ENCODE data around the gene CFAP77. TPM values are rescaled to one million over a fixed set of nuclear protein-coding genes. Genes with fewer than 3 reads are reported as not detected.

The CFAP77 gene
- polyA plus RNA-seq, 1 donor = 0.83 TPM

- no peak for DNase-seq
These were observed 187.2 kb downstream of the CFAP77 start for GRCh38 chr9:132597073-132597775.

- no peak for DNase-seq
These were observed 190.4 kb downstream of the CFAP77 start for GRCh38 chr9:132600326-132600984.

- no peak for DNase-seq
These were observed 192.2 kb downstream of the CFAP77 start for GRCh38 chr9:132602207-132602606.

DNA sequence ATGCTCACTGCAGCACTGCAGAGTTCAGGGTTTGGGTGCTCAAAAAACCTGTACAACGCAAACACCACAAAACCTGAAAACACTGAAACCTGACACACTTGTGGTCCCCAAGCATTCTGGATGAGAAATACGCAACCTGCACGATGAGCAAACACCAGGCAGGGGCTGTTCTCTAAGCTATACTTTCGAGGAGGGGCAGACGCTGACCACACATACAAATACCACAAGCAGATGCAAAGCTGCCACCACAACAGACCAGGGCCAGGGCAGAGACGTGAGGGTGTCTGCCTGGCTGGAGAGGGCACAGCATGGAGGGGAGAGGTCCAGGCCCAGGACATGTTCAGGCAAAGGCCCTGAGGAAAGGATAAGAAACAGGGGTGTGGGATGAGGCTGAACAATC lies 195.4 kb downstream of the CFAP77 start:
- no peak for DNase-seq

- no peak for DNase-seq
These were observed 196.1 kb downstream of the CFAP77 start for GRCh38 chr9:132606066-132606465.

- no peak for DNase-seq
These were observed 199.2 kb downstream of the CFAP77 start for GRCh38 chr9:132609184-132609583.

- DNase-seq = no peak
These were observed 199.8 kb downstream of the CFAP77 start for GRCh38 chr9:132609829-132610228.

DNA sequence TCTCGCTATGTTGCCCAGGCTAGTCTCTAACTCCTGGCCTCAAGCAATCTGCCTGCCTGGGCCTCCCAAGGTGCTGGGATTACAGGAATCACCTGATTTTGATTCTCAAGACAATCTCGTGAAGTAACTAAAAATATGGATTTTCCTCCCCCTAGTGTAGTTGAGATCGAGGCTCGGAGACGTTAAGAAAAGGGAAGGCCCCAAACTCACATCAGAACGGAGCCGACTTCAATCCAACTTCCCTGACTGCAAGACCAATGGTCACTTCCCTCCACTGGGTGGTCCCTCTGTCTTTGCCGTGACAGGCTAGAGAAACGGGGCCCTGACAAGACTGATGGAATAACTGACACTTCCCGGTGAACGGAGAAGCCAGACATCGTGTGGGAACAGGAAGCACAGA lies 200.7 kb downstream of the CFAP77 start:
- no peak for DNase-seq

DNA sequence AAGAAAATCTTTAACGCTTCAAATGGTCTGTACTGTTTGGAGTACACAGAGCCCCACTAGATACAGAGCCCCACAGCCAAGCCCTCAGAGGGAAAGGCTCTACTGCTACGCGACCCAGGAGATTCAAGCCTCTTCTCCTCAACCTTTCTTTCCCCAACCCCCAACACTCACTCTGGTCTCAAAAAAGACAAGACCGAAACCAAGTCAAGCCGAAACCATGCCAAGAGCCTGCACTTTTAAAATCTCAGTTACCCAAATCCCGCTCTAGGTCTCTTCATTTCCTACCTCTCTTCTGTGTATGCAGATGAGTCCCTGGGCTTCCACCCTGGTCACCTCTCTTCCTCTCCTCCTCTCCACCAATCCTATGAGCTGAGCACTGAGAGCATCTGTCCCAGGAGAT lies 204.3 kb downstream of the CFAP77 start:
- no peak for DNase-seq

GRCh38 chr9:132615774-132616173 lies 205.8 kb downstream of the CFAP77 start:
- no peak for DNase-seq

DNA sequence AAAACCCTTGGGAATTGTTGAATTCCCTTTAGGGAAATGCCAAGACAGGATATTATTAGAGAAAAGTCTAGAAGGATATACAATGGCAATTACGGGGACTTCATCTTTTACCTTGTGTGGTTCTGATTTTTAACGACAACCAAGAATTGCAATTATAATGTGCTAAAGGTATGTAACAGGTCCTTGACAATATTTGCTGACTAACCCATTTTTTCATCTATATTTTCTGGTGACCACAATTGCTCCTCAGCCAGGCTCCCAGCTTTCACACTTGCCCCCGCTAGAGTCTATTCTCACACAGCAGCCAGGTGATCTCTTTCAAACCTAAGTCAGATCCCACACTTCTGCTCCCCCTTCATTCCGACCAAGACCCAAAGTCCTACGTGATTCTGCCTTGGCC lies 206.7 kb downstream of the CFAP77 start:
- DNase-seq = no peak

DNA sequence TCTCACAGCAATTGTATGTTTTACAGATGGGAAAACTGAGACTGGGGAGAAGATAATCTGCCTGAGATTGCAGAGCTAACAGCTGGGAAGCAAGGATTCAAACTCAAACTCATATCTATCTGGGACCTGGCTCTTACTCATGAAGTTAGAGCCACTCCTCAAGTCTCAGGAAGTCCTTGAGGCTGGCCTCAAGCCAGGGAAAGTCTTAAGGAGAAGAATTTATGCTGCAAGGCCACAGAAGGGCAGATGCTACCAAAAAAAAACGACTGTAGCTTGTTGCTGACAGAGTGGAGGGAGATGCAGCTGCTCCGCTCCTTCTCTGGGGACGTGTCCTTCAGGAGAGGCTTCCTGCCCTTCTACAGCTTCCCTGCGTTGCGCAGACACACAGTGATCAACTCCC lies 212.1 kb downstream of the CFAP77 start:
- DNase-seq = peak; percentile 20

Other genes starting within 250 kb of the CFAP77 start
- gene NTNG2, start 248.2 kb upstream of the CFAP77 start, polyA plus RNA-seq (ENCODE audit: insufficient read length) = 0.18 TPM
- 64.2 TPM for gene SETX, start 55.2 kb upstream of the CFAP77 start, polyA plus RNA-seq (ENCODE audit: insufficient read length)
- gene TTF1, start 3.4 kb upstream of the CFAP77 start, polyA plus RNA-seq (ENCODE audit: insufficient read length) = 20.9 TPM
- not detected for gene BARHL1, start 172.4 kb downstream of the CFAP77 start, polyA plus RNA-seq (ENCODE audit: insufficient read length)